Globus pallidus (tissue), 1 donor: ENCODE measurements around the gene KCNK4.

ENCODE experiments used
- DNase-seq: peaks from one replicate; pipeline ENCODE4 v3.0.0-alpha.2; 2015; ENCODE audit warnings: low spot score

Gene KCNK4

DNA sequence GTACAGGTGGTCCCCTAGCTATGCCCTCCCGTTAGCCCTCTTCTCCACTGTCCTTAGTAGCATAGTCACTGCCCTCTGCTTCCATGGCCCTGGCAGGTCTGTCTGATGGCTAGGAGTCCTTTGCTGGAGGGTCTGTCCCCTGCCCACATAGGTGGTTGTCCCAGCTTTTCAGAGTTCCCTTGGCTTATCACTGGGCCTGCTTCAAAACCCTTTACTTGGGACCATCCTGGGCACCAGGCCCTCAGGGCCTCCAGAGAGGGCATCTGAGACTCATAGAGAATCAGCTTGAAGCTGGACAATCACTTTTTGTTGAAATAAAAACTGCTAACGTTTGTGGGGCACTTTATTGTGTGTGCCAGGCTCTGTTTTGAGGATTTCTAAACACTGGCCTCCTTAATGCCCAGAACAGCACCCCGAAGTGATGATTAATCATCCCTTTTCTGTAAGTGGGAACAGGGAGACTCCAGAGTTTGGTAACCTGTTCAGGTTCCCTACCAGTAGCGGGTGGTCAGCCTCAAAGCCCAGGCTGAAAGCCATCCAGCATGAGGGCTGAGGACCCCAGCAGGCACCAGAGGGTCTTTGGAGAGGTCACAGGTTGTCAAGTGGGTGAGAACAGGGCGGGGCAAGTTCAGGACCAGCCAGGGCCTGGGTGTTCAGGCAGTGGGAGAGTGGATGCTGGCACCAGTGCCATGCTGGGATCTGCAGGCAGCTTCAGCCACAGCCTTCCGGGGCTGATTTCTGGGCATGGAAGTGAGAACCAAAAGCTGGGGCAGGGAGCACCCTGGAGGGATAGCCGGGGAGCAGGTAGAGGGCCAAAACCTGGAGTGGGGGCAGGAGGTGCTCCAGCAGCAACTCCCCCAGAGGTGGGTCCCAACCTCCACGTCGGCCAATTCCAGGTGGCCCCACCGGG is 495 bp upstream of the KCNK4 start:
- no peak for DNase-seq

DNA sequence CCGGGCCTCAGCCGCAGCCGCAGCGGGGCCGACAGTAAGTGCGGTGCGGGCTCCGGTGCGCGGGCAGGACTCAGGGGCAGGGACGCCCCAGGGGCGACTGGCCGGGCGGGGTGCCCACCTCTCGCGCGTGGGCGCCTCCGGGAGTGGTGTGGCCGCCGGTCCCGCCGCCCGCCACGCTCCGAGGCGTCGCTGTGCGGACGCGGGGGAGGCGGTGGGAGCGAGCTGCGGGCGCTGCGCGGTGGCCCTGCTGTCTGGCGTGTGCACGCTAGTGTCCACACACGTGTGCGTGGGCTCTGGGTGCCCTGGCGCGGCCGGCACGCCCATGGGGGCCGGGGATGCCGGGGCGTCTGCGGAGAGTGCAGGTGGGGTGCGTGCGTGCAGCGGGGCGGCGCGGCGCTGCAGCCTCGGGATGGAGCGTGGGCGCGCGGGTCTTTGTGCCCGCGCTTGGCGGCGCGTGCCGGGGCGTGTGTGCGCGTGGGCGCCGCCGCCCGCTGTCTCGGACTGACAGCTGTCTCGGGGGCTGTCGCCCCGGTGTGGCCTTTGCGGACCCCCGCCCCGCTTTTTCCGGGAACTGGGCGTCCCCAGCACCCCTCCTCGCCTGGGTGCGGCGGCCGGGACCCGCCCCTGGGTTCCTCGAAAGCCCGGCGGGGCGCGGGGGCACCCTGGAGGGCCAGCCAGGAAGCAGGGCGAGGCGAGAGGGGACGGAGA is 804 bp downstream of the KCNK4 start:
- DNase-seq, result no peak

DNA sequence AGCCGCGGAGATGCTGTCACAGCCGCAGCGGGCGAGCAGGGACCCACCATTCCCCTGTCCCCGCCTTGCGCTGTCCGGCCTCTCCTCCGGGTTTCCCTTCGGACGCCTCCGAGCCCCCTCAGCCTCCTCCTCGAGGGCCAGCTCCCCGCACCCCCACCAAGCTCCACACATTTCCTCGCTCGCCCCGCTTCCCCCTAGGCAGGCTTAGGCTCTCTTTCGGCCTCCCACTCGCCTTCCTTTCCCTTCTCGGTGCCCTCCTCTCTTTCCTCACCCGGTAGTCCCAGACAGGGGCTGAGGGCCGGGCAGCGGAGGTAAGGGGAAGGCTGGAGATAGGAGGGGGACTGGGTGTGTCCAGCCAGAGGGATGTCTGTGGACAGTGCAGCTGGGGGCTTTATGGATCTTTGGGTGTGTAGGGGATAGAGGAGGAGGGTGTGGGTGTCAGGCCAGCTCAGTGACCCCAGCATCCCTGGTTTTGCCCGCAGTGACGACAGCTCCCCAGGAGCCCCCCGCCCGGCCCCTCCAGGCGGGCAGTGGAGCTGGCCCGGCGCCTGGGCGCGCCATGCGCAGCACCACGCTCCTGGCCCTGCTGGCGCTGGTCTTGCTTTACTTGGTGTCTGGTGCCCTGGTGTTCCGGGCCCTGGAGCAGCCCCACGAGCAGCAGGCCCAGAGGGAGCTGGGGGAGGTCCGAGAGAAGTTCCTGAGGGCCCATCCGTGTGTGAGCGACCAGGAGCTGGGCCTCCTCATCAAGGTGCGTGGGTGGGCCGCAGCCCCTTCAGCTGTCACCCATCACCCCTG is 1.6 kb downstream of the KCNK4 start:
- no peak for DNase-seq

DNA sequence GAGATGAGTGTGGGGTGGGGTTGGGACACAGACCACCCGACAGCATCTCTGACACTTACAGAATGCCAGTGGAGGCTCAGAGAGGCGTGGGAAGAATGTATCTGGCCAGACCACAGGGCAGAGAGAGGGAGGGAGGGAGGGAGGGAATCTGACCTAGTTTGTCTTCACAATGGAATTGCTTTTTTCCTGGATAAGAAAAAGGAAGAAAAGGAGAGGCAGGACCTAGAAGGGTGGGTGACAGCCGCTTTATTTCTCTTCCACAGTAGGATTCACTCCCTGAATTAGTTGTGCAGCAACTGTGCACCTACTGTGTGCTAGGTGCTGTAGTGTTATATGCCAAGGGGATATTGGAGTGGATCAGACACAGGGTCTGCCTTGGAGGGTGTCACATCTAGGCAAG is 3.7 kb downstream of the KCNK4 start:
- no peak for DNase-seq

DNA sequence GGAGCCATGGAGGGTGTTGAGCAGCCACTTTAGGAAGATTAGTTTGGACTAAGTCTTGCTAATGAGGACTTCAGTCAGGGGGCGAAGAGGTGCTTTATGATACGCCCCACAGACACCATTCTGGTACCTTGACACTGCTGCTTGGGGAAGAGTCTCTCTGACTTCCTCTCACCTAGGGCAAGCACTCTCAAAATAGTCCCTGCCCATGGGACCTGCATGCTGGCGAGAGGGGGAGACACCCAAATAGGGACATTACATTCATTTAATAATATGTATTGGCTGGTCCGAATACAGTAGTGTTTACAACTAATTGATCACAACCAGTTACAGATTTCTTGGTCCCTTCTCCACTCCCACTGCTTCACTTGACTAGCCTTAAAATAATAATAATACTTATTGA is 4.7 kb downstream of the KCNK4 start:
- no peak for DNase-seq

DNA sequence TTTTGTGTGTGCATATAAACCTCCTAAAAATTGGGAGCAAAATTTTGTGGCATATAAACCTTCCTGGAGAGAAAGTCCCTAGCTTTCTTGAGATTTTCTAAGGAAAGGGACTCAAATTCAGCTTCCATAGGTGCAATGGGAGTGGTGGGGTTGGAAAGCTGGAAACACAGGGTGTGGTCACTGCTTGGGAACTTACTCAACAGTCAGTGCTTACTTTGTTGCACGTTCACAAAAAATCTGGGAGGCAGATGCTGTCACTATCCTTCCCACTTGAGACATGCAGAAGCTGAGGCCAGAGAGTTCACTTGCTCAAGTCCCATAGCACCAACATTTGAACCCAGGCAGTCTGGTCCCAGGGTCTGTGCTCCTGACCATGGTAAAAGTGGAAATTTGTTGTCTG is 5.1 kb downstream of the KCNK4 start:
- no peak for DNase-seq

DNA sequence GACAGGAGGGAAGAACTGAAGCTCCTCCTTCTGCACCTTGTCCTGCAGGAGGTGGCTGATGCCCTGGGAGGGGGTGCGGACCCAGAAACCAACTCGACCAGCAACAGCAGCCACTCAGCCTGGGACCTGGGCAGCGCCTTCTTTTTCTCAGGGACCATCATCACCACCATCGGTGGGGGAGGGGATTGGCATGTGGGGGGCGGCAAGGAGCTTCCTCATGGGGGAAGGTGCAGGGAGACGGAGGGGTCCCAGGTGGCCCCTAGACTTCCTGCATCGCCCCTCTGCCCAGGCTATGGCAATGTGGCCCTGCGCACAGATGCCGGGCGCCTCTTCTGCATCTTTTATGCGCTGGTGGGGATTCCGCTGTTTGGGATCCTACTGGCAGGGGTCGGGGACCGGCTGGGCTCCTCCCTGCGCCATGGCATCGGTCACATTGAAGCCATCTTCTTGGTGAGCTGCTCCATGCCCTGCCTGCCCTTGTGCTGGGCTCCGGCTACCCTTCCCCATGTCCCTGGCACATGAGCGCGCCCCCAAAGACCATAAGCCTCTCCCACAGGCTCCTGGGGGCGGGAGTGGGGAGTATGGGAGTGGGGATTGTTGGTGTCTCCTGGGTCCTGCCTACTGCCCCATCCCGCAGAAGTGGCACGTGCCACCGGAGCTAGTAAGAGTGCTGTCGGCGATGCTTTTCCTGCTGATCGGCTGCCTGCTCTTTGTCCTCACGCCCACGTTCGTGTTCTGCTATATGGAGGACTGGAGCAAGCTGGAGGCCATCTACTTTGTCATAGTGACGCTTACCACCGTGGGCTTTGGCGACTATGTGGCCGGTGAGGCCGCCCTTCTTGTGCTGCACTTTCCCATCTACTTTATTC is 6.0 kb downstream of the KCNK4 start:
- no peak for DNase-seq

DNA sequence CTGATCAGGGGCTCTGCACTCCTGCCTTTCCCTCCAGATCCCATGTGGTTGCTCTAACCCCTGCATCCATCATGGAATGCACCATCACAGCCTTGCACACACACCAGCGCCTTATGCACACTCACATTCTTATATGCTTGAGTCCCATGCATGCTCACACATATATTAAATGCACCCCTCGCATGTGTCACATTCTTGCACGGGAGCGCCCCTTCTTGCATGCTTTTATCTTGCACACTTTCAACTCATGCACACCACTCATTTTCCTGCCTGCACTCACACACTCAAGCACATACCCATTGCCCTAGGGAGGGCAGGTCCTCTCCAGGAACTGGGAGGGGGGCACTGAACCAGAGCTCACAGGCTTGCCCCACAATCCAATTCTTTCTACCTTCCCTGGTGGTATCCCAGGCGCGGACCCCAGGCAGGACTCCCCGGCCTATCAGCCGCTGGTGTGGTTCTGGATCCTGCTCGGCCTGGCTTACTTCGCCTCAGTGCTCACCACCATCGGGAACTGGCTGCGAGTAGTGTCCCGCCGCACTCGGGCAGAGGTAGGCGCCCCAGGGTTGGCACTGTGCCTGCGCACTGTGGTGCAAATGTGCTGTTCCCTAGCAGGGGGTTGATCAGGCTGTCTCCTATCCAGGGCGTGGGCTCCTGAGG is 6.7 kb downstream of the KCNK4 start:
- DNase-seq, result no peak

DNA sequence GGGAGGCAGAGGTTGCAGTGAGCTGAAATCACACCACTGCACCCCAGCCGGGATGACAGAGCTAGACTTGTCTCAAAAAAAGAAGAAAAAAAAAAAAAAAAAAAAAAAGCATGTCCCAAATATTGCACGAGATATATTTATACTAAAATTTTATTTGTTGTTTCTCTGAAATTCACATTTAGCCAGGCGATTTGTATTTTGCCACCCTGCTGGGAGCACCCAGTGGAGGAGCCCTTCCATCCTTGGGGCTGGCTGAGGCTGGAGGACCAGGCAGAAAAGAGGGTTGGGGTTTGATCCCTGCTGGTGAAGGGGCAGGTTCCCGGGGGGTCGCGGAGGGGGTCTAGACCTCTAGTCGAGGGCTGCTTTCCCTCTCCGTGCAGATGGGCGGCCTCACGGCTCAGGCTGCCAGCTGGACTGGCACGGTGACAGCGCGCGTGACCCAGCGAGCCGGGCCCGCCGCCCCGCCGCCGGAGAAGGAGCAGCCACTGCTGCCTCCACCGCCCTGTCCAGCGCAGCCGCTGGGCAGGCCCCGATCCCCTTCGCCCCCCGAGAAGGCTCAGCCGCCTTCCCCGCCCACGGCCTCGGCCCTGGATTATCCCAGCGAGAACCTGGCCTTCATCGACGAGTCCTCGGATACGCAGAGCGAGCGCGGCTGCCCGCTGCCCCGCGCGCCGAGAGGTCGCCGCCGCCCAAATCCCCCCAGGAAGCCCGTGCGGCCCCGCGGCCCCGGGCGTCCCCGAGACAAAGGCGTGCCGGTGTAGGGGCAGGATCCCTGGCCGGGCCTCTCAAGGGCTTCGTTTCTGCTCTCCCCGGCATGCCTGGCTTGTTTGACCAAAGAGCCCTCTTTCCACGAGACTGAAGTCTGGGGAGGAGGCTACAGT is 8.1 kb downstream of the KCNK4 start:
- peak; percentile 78 for DNase-seq

DNA sequence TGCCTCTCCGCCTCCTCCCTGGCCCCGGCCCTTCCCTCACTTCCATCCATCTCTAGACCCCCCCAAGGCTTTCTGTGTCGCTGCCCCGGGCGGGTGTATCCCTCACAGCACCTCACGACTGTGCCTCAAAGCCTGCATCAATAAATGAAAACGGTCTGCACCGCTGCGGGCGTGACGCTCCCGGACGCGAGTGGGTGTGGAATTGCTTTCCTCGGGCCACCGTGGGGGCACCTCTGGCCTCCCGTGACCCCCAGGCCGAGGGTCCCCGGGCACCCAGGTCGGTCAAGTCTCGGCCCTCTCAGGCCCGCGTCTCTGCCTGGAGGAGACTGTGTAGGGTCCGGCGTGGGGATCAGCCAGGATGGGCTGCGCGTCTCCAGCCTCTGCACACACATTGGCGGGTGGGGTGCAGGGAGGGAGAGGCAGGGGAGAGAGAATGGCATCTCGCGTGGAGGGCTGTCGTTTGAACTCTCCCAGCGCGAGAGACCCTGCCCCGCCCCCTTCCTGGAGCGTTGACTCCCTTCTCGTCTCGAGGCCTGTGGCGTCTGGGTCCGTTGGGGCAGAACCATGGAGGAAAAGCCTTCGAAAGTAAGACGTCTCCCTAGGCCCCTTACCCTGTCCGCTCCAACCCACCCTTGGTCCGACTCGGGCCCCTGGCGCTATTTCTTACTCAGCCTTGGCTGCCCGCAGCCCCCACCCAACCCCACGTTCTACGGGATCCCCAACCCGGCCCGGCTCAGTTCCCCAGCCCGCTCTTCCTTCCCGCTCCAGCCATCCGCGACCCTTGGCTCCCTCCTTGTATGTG is 8.9 kb downstream of the KCNK4 start, which contains the start of gene CATSPERZ:
TSS of gene CATSPERZ (plus strand) at position 512 of the 802 bp plus-strand sequence. CDS start at position 565, 53 bp downstream.
- no peak for DNase-seq

DNA sequence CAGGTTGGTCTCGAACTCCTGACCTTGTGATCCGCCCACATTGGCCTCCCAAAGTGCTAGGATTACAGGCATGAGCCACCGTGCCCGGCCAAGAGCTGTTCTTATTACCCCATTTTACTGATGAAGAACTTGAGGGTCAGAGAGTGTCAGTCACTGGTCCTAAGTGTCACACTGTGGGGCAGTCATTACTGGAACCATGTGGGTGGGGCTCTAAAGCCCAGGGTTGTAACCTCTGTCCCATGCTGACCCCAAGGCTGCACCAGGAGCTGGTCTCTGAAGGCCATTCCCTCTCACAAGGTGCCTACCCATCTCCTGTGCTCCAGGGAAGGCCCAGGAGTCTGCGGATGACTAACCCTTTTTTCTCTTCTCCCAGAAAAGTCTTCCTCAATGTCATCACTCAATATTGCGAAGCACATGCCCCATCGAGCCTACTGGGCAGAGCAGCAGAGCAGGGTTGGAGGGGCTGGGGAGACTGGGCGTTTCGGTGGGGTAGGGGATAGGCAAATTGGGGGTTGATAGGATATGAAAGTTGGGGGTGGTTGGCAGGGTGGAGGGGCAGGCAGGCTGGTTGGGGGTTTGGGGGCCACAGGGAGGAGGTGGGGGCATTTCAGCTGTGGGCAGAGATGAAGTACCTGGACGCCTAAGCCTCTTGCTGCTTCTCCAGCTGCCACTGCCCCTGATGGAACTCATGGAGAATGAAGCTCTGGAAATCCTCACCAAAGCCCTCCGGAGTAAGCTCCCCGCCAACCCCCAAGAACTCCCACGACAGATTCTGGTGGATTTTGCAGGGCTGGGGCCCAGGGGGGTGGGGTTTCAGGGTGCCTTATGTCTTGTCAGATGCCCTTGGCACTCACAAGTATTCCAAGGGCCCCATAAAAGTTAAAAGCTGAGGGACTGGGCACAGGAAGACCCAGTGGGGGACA is 12.3 kb downstream of the KCNK4 start:
- DNase-seq, result no peak

DNA sequence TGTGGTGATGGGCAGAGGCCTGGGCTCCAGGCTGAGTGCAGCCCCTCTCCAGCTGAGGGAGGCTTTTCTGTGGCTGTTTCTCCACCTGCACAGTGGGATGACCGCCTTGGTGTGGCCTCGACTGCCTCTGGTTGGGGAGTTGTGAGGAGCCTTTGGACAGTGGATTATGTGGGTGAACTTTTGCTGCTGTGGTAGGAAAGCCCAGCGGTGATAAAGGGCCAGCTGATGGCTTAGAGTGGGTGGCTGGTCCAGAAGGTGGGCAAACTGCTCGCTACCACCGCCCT is 12.9 kb downstream of the KCNK4 start:
- DNase-seq, result peak; percentile 26

DNA sequence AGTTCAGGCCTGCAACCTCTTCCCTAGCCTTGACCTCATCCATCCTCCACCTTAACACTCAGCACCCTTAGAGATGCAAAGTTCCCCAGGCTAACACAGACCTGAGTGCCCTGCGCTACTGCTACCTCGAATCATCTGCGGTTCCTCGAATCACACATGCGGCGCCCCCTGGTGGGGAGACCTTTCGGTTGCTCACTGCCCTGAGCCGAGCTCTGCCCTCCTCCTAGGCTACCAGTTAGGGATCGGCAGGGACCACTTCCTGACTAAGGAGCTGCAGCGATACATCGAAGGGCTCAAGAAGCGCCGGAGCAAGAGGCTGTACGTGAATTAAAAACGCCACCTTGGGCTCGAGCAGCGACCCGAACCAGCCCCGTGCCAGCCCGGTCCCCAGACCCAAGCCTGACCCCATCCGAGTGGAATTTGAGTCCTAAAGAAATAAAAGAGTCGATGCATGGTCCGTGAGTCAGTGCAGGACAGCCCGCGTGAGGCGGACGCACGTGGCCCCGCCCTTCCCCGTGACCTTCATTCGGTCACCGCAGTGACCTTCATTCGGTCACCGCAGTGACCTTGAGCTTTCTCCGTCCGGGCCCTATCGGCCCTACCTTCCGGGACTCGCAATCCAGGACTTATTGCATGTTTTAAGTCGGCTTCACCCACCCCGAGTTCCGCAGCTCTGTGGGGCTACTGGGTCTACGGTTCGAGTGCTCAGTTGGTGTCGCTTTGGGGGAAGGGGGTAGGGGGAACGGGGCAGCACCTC is 13.4 kb downstream of the KCNK4 start:
- DNase-seq, result peak; percentile 88

DNA sequence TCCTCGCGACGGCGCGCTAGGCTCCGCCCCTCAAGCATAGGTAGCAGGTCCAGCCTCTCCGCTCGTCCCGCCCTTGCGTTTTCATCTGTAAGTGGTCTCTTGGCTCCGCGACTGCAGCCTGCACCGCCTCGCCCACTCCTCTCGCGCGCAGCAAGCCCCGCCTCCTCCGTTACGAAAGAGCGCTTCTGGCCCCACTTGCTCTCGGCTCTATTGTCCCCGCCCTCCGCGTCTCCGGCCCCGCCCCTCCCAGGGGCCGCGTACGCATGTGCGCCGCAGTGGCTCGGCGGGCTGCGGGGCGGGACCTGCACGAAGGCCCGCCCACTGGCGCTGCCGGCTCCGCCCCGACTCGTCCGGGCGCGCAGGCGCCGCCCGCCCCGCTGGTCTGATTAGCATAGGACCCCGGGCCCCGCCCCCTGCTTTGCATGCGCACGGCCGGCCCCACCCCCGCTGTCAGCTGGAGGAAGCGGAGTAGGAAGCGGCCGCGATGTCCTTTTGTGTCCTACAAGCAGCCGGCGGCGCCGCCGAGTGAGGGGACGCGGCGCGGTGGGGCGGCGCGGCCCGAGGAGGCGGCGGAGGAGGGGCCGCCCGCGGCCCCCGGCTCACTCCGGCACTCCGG is 14.1 kb downstream of the KCNK4 start, which contains the start of gene ESRRA:
TSS of gene ESRRA (plus strand) at position 450 of the 616 bp plus-strand sequence. CDS start 1,656 bp downstream, outside the sequence.
- peak; percentile 98 for DNase-seq

DNA sequence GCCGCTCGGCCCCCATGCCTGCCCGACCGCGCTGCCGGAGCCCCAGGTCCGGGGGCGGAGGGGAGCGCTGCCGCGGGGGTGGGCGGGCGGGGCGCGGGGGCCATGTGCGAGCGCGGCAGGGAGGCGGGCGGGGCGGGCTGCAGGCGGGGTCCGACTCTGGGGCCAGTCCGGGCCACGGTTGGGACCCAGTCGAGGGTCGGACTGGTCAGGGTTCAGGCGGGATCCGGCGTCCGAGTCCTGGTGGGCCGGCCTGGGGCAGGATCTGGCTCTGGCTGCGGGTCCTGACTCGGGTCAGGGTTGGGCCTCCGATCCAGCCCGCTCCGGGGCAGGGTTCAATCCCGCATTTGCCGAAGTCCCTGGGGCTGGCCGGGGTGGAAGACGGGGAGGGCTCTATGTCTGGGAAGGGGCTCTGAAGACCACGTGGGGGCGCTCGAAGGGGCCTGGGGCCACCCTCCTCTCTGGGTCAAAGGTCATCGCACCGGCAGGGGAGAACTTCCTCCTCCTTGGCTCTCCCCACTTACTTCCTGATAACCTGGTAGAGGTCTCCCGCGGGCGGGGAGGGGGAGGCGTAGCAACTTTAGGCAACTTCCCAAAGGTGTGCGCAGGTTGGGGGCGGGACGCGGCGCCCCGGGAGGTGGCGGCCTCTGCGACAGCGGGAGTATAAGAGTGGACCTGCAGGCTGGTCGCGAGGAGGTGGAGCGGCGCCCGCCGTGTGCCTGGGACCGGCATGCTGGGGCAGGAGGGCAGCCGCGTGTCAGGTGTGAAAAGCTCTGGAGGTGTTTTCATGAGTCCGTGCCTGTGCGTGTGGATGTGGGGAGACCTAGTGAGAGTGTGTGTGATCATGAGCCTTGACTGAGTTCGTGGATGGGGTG is 14.8 kb downstream of the KCNK4 start:
- DNase-seq, result peak; percentile 69

DNA sequence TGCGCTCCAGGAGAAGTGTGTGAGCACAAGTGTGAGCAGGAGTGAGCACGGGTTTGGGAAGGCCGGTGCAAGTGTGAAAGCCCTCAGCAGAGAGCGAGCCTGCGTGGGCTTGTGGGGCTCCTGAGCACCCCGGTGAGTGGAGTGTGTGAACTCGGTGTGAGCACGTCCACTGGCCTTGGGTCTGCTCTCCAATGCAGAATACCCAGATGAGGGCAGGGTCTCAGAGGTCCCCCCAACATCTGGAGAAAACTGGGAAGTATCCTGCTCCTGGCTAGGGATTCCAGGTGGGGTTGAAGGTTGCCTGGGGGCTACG is 15.4 kb downstream of the KCNK4 start:
- DNase-seq, result no peak
